ENCODE results near the gene PIEZO1.

The PIEZO1 gene

DNA sequence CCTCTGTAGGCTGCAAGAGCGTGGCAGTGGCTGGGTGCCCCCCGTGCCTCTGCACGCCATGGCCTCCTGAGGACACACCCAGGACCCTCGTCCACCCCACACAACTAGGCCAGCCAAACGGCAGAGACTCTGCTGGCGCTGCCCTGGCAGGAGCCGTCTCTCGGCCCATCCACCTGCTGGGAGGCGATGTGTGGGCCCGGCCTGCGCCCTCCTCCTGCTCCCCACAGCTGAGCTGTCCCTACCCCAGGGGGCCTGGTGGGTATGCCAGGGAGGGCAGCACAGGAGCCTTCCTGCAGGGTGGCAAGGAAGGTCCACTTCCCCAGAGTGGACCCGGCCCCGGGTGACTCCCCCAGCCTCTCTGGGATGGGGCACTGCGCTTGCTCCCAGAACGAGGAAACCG, 85.8 kb downstream of the PIEZO1 start:
- Histone ChIP-seq H3K9me3 (ENCODE audit: control insufficient read depth, insufficient read depth, low read length) (no peaks in the 10 kb centered on the region), H3K36me3 (ENCODE audit: control insufficient read depth, low read length) (peaks cover 54% of the 10 kb centered on the region), H3K4me3 (ENCODE audit: low read length) (no peak overlapping the region), H3K27ac (ENCODE audit: low read depth, low read length) (no peak overlapping the region), H4K20me1 (ENCODE audit: control insufficient read depth, insufficient read depth, low read depth, low read length) (peaks cover 7% of the 10 kb centered on the region; the same call in 1 of the 2 replicates), H3K4me1 (ENCODE audit: control insufficient read depth, low read length) (peaks cover 45% of the 10 kb centered on the region), H3K79me2 (ENCODE audit: control insufficient read depth, low read length) (peaks cover 38% of the 10 kb centered on the region), H3K4me2 (ENCODE audit: low read length) (no peak overlapping the region), H3K27me3 (ENCODE audit: control insufficient read depth, low read length) (no peaks in the 10 kb centered on the region), H3K9me2 (replicated peaks; ENCODE audit: control insufficient read depth, low read length) (no peaks in the 10 kb centered on the region), H3F3A (ENCODE audit: control insufficient read depth, insufficient read depth) (peaks cover 6% of the 10 kb centered on the region; the same call in 1 of the 2 replicates)
- TF ChIP-seq EZH2phosphoT487 (IDR thresholded peaks at IDR 0.05; ENCODE audit: borderline replicate concordance, low read length) (no peak), CTCF (IDR thresholded peaks at IDR 0.05; ENCODE audit: low read depth, low read length, poor library complexity, severe bottlenecking) (no peak)

- Histone ChIP-seq H3K27ac (ENCODE audit: low read depth, low read length) (no peak overlapping the region), H3K9me3 (ENCODE audit: control insufficient read depth, insufficient read depth, low read length) (no peaks in the 10 kb centered on the region), H3F3A (ENCODE audit: control insufficient read depth, insufficient read depth) (peaks cover 5% of the 10 kb centered on the region; the same call in 1 of the 2 replicates), H3K36me3 (ENCODE audit: control insufficient read depth, low read length) (peaks cover 51% of the 10 kb centered on the region), H3K9me2 (replicated peaks; ENCODE audit: control insufficient read depth, low read length) (no peaks in the 10 kb centered on the region), H3K4me3 (ENCODE audit: low read length) (no peak overlapping the region), H3K4me1 (ENCODE audit: control insufficient read depth, low read length) (peaks cover 40% of the 10 kb centered on the region), H4K20me1 (ENCODE audit: control insufficient read depth, insufficient read depth, low read depth, low read length) (peaks cover 2% of the 10 kb centered on the region; the same call in 1 of the 2 replicates), H3K27me3 (ENCODE audit: control insufficient read depth, low read length) (no peaks in the 10 kb centered on the region), H3K4me2 (ENCODE audit: low read length) (no peak overlapping the region), H3K79me2 (ENCODE audit: control insufficient read depth, low read length) (peaks cover 32% of the 10 kb centered on the region)
- TF ChIP-seq EZH2phosphoT487 (IDR thresholded peaks at IDR 0.05; ENCODE audit: borderline replicate concordance, low read length) (no peak), CTCF (IDR thresholded peaks at IDR 0.05; ENCODE audit: low read depth, low read length, poor library complexity, severe bottlenecking) (no peak)
These were observed 86.4 kb downstream of the PIEZO1 start for GRCh38 chr16:88698646-88699045.

- H3K4me3 ChIP-seq (ENCODE audit: low read length) = no peak overlapping the region
- H3K4me1 ChIP-seq (ENCODE audit: control insufficient read depth, low read length) = peaks cover 33% of the 10 kb centered on the region
- TF ChIP-seq CTCF (IDR thresholded peaks at IDR 0.05; ENCODE audit: low read depth, low read length, poor library complexity, severe bottlenecking) = peak; percentile 33
- no peak for TF ChIP-seq EZH2phosphoT487 (IDR thresholded peaks at IDR 0.05; ENCODE audit: borderline replicate concordance, low read length)
- peaks cover 49% of the 10 kb centered on the region for H3K36me3 ChIP-seq (ENCODE audit: control insufficient read depth, low read length)
- no peak overlapping the region for H3K27ac ChIP-seq (ENCODE audit: low read depth, low read length)
- H4K20me1 ChIP-seq (ENCODE audit: control insufficient read depth, insufficient read depth, low read depth, low read length) = no peaks in the 10 kb centered on the region
- H3K4me2 ChIP-seq (ENCODE audit: low read length) = no peak overlapping the region
- no peaks in the 10 kb centered on the region for H3K9me3 ChIP-seq (ENCODE audit: control insufficient read depth, insufficient read depth, low read length)
- H3F3A ChIP-seq (ENCODE audit: control insufficient read depth, insufficient read depth) = peaks cover 5% of the 10 kb centered on the region; the same call in 1 of the 2 replicates
- H3K27me3 ChIP-seq (ENCODE audit: control insufficient read depth, low read length) = no peaks in the 10 kb centered on the region
- no peaks in the 10 kb centered on the region for H3K9me2 ChIP-seq (replicated peaks; ENCODE audit: control insufficient read depth, low read length)
- peaks cover 26% of the 10 kb centered on the region for H3K79me2 ChIP-seq (ENCODE audit: control insufficient read depth, low read length)
These were observed 87.0 kb downstream of the PIEZO1 start for GRCh38 chr16:88697831-88698615.

Data from DOHH2 (cell line).